ENCODE measurements around the gene FBXO7.

The FBXO7 gene

DNA sequence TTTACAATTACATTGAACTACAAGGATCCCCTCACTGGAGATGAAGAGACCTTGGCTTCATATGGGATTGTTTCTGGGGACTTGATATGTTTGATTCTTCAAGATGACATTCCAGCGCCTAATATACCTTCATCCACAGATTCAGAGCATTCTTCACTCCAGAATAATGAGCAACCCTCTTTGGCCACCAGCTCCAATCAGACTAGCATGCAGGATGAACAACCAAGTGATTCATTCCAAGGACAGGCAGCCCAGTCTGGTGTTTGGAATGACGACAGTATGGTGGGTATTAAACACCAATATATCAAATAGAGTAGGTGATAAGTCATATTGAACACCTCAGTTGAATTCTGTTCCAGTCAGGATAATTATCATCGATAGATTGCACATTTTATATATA is 4.4 kb downstream of the FBXO7 start:
- TF ChIP-seq, protein P1, sequence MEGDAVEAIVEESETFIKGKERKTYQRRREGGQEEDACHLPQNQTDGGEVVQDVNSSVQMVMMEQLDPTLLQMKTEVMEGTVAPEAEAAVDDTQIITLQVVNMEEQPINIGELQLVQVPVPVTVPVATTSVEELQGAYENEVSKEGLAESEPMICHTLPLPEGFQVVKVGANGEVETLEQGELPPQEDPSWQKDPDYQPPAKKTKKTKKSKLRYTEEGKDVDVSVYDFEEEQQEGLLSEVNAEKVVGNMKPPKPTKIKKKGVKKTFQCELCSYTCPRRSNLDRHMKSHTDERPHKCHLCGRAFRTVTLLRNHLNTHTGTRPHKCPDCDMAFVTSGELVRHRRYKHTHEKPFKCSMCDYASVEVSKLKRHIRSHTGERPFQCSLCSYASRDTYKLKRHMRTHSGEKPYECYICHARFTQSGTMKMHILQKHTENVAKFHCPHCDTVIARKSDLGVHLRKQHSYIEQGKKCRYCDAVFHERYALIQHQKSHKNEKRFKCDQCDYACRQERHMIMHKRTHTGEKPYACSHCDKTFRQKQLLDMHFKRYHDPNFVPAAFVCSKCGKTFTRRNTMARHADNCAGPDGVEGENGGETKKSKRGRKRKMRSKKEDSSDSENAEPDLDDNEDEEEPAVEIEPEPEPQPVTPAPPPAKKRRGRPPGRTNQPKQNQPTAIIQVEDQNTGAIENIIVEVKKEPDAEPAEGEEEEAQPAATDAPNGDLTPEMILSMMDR (IDR thresholded peaks at IDR 0.05), result no peak
- Histone ChIP-seq H3K4me1 (peaks cover 0 to 26% (median 21%) of the 10 kb centered on the region in 4 donors), H3K36me3 (peaks cover 0 to 12% (median 0%) of the 10 kb centered on the region in 3 donors), H3K27ac (no peak overlapping the region), H3K27me3 (no peaks in the 10 kb centered on the region), H3K9me3 (no peaks in the 10 kb centered on the region), H3K4me3 (no peak overlapping the region)
- intact Hi-C loops (cut with DNase I; ENCODE audit: low total_unique reads), result no loop called here
- DNase-seq, result no peak

DNA sequence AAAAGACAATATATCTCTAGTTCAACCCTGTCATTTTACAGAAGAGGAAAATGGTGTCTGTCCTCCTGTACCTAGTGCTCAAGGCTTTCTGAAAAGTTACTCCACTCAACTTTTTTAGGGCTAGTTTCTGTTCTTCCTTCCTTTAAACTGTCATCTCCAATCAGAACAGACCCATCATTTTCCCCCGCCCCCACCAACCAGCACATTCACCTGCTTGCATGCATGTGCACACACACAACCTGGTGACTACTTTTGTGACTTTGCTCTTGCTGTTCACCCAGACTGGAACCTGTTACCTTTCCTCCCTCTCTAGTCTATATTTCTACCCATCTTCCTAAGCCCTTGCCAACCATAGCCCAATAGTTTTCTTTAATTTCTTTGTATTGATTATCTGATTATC is 5.6 kb downstream of the FBXO7 start:
- Histone ChIP-seq H3K27ac (no peak overlapping the region), H3K27me3 (no peaks in the 10 kb centered on the region), H3K36me3 (peaks cover 7 to 24% (median 8%) of the 10 kb centered on the region in 3 donors), H3K9me3 (no peaks in the 10 kb centered on the region), H3K4me1 (peaks cover 0 to 24% (median 20%) of the 10 kb centered on the region in 4 donors), H3K4me3 (no peak overlapping the region)
- no peak for DNase-seq
- intact Hi-C loops (cut with DNase I; ENCODE audit: low total_unique reads), result no loop called here
- TF ChIP-seq, protein P1 (IDR thresholded peaks at IDR 0.05), result no peak

DNA sequence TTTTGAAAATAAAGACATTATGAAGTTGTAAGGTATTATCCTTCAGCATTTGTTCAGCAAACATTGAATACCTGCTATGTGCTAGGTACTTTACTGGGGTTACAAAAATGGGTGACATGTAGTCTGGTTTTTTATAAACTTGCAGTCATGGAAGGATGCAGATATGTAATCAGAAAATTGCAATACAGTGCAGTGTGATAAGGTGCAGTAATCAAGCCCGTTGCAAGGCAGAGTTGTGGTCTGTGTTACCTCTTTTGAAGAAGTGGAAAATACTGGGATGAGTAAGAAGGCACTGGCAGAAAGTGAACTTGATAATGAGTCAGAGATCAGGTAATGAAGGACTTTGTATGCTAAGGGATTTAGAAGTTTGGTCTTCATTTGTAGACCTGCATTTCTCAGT is 8.1 kb downstream of the FBXO7 start:
- peaks cover 0 to 12% (median 3%) of the 10 kb centered on the region in 4 donors for H3K4me1 ChIP-seq
- no peak overlapping the region for H3K27ac ChIP-seq
- intact Hi-C loops (cut with DNase I; ENCODE audit: low total_unique reads), result no loop called here
- TF ChIP-seq, protein P1 (IDR thresholded peaks at IDR 0.05), result no peak
- H3K36me3 ChIP-seq, result peaks cover 27 to 49% (median 28%) of the 10 kb centered on the region in 3 donors
- no peak overlapping the region for H3K4me3 ChIP-seq
- H3K9me3 ChIP-seq, result no peaks in the 10 kb centered on the region
- DNase-seq, result no peak
- no peaks in the 10 kb centered on the region for H3K27me3 ChIP-seq

DNA sequence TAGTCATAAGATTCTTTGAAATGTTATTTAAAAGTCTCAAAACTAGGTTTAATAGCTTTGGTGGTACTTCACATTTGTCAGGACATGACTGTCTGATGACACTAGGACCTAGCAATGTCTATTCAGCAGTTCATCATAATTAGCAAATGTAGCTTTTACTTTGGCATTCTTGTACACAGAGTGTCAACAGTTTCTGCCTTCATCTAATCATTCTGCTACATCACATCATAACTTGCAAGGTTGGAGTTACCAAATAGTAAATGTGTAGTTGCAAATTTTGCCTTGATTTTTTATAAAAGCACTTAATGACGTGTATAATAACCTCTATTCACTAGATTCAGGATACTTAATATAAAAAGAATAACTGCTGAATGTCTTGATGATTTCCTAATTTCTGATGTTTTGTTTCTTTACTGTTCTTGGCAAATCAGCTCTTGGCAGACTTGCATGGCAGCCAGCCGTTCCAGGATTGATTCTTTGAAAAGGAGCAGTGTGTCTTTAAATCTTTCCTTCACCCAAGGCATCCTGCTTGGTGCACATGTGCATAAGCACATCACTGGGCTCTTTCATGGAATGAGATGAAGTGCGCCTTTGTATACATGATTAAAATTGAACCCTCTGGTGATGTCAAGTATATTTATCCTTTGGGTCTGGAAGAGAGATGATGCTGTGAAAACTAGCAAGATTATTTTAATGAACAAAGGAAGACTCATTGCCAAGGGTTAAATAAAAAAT is 12.2 kb downstream of the FBXO7 start:
- Histone ChIP-seq H3K36me3 (peaks cover 59 to 74% (median 62%) of the 10 kb centered on the region in 3 donors), H3K4me1 (peaks cover 0 to 13% (median 0%) of the 10 kb centered on the region in 4 donors), H3K4me3 (no peak overlapping the region), H3K27ac (no peak overlapping the region), H3K9me3 (no peaks in the 10 kb centered on the region), H3K27me3 (no peaks in the 10 kb centered on the region)
- no peak for DNase-seq
- intact Hi-C loops (cut with DNase I; ENCODE audit: low total_unique reads), result no loop called here
- TF ChIP-seq, protein P1 (IDR thresholded peaks at IDR 0.05), result no peak

DNA sequence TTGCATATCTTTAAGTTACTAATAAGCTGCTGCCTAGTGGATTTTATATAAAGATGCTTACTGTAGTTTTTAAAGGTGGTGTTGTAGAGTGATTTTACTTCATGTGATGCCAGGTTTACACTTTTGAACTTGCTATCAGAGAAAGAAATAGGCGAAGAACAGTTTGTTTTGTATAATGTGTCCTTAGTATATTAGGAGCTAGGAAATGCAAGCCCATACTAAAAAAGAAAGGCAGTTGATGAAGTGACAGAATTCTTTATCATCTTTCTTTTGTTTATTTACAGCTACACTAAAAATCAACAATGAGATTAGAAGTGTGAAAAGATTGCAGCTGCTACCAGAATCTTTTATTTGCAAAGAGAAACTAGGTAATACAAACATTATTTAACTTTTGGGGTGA is 12.8 kb downstream of the FBXO7 start:
- Histone ChIP-seq H3K27ac (no peak overlapping the region), H3K36me3 (peaks cover 63 to 74% (median 67%) of the 10 kb centered on the region in 3 donors), H3K9me3 (no peaks in the 10 kb centered on the region), H3K4me1 (peaks cover 0 to 13% (median 0%) of the 10 kb centered on the region in 4 donors), H3K4me3 (no peak overlapping the region), H3K27me3 (no peaks in the 10 kb centered on the region)
- TF ChIP-seq, protein P1 (IDR thresholded peaks at IDR 0.05), result no peak
- intact Hi-C loops (cut with DNase I; ENCODE audit: low total_unique reads), result no loop called here
- DNase-seq, result no peak

Data from tibial artery (tissue), 4 donors.